Fibroblast of lung (primary cell): ENCODE data around the gene PSMD2.

Experiments
- EZH2 ChIP-seq: IDR thresholded peaks from 2 replicates; pipeline ENCODE4 v1.5.1; 2012; ENCODE audit warnings: low read length, control low read depth, mild to moderate bottlenecking; ENCODE audit errors: missing control alignments
- TF ChIP-seq, protein P1 (sequence below), 2 donors: IDR thresholded peaks in 1 of 2; conservative IDR thresholded peaks in 1 of 2; 1 replicate in 1 of 2; 2 replicates in 1 of 2; pipeline ENCODE4 v1.5.1; 2011 to 2012; ENCODE audit warnings: low read length in 2 of 2, control low read depth in 1 of 2, inconsistent platforms in 1 of 2, low read depth in 1 of 2, mild to moderate bottlenecking in 1 of 2

DNA sequence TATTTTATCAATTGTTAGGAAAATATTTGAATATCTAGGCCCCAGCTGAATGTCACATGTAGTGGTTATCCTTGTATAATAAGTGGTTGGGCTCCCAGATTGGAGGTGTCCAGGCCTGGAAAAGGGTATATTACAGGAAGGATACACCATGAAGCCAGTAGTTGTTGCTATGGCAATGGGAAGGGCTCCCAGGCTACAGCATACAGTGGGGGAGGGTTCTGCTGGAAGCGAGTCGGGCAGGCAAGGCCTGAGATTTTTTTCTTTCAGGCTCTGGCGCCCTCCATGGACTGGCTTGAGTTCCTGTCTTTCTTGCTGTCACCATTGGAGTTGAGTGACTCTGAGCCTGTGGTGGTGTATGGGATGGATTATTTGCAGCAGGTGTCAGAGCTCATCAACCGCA lies 14.3 kb upstream of the PSMD2 start:
- TF ChIP-seq, protein P1, sequence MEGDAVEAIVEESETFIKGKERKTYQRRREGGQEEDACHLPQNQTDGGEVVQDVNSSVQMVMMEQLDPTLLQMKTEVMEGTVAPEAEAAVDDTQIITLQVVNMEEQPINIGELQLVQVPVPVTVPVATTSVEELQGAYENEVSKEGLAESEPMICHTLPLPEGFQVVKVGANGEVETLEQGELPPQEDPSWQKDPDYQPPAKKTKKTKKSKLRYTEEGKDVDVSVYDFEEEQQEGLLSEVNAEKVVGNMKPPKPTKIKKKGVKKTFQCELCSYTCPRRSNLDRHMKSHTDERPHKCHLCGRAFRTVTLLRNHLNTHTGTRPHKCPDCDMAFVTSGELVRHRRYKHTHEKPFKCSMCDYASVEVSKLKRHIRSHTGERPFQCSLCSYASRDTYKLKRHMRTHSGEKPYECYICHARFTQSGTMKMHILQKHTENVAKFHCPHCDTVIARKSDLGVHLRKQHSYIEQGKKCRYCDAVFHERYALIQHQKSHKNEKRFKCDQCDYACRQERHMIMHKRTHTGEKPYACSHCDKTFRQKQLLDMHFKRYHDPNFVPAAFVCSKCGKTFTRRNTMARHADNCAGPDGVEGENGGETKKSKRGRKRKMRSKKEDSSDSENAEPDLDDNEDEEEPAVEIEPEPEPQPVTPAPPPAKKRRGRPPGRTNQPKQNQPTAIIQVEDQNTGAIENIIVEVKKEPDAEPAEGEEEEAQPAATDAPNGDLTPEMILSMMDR (conservative IDR thresholded peaks at IDR 0.05 in 1 of 2, IDR thresholded peaks at IDR 0.05 in 1 of 2; ENCODE audit: low read depth in 1 of 2, low read length in 2 of 2), result peak; percentile 49 to 50
- TF ChIP-seq EZH2, result no peak
